NCI-H2081 treated with DMSO at 0.1 percent for 48 hours (cell line): ENCODE results near the gene HARS1.
"Not testable (repeated sequence)": the region's sequence is repeated elsewhere in the genome, so short reads cannot be mapped to it uniquely, and the experiment has no call there.

Experiments
- DNase-seq: peaks from one replicate; lab custom pipeline; 2025; lab: John Stamatoyannopoulos, UW

Gene HARS1

DNA sequence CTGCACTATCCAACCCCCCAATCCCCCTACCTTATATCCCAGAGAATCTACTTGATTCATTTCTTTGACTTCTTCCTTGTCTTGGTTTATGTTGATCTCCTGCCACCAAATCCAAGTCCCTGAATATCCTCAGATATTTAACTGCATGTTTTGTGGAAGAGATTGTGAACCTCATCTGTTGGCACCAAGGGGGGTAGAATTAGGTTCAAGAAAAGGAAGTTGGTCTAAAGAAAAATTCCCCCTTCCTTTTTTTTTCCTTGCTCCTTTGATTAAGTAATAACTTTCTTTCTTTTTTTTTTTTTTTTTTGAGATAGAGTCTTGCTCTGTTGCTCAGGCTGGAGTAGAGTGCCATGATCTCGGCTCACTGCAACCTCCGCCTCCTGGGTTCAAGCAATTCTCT lies 57.7 kb downstream of the HARS1 start:
- no peak for DNase-seq

DNA sequence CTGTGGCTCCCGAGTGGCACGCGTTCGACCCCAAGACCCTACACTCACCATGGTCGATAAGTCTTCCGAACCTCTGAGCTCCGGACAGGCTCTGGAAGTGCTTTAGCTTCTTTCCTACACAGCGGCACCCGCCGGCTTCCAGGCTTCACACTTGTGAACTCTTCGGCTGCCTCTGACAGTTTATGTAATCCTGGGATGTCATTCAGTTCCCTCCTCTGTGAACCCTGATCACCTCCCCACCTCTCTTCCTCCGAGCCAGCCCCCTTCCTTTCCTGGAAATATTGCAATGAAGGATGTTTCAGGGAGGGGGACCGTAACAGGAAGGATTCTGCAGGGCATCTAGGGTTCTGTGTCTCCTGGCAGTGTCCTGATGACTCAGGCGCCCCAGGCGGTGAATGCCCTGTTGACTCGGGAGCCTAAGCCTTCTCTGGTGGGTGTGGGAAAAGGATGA lies 58.1 kb downstream of the HARS1 start, which contains the start of gene CD14:
CD14 (minus strand) TSS at position 155 of the 451 bp plus-strand sequence; CDS start at position 51, 104 bp downstream.
- DNase-seq, result no peak

DNA sequence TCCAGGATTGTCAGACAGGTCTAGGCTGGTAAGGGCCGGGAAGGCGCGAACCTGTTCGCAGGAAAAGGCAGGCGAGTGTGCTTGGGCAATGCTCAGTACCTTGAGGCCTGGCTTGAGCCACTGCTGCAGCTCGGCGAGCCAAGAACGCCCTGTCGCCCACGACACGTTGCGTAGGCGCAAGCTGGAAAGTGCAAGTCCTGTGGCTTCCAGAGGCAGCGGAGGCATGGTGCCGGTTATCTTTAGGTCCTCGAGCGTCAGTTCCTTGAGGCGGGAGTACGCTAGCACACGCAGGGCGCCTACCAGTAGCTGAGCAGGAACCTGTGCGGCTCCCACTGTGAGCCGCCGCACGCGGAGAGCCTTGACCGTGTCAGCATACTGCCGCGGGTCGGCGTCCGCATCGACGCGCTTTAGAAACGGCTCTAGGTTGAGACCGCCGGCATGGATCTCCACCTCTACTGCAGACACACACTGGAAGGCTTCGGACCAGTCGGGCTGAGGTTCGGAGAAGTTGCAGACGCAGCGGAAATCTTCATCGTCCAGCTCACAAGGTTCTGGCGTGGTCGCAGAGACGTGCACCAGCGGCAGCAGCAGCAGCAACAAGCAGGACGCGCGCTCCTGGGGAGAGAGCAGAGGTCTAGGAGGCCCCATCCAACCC lies 58.7 kb downstream of the HARS1 start:
- no peak for DNase-seq

DNA sequence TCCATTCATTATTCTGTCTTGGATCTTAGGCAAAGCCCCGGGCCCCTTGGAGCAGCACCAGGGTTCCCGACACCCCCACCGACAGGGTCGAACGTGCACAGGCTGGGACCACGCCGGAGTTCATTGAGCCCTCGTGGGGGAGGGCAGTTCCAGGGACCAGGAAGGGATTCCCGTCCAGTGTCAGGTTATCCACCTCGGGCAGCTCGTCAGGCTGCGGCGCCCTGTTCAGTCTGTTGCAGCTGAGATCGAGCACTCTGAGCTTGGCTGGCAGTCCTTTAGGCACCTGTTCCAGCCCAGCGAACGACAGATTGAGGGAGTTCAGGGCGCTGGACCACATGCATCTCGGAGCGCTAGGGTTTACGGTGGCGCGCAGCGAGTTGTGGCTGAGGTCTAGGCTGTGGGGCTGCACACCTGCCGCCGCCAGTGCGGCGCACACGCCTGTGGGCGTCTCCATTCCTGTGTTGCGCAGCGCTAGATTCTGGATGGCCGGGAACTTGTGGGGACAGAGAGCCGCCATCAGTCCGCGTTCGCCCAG lies 59.3 kb downstream of the HARS1 start:
- DNase-seq, result no peak

DNA sequence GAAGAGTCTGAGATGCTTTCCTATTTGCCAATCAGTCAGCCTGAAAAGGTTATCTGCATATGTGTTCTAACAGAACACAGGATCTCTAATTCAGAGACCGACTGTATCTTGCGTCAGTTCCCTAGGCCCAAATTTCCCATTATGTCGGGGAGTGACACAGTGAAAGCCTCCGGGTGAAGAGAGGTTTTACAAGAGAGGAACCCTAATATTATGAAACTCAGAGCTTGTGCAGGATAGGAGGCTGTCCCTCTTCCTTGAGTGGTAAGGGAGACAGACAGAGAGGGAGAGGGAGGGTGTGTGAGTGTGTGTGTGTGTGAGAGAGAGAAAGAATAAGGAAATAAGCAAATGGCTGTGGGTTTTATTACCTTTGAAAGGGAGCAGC lies 60.1 kb downstream of the HARS1 start:
- DNase-seq, result no peak

DNA sequence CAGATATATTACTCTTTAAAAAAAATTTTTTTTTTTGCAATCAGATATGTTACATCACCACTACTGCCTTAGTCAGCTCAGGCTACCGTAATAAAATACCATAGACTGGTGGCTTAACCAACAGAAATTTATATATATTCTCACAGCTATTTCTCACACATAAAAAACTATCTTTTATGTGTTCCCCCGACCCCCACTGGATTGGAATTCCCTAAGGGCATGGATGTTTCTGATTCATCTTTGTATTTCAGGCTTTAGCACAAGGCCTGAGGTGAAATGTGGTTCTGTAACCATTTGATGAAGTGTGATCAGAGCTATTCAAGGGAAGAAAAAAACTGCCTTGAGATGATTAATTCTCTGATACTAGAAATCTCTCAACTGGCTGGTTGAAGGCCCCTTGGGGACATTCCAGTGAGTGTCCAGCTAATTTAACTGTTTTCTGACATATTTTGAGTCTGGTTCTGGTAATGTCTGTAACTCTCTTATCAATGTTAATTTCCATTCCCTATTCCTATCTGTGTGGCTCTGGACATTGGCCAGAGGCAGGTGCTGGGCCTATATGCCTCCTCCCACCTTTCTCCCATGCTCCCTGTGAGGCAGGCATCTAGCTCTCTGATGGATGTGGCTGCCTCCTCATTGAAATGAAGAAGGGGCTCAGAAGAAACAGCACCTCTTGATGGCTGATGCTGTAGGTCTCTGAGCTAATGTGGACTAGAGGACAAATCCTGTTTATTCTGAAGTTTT lies 60.7 kb downstream of the HARS1 start:
- DNase-seq, result no peak

DNA sequence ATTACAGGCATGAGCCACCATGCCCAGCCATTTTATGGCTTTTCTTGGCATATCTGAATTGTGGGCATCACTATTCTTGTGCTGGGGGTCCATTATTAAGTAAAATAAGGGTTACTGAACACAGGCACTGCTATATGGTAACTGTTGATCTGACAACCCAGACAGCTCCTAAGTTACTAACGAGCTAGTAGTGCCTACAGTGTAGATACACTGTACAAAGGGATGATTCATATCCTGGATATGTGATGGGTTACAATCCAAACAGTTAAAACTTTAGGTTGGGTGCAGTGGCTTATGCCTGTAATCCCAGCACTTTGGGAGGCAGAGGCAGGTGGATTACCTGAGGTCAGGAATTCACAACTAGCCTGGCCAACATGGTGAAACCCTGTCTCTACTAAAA lies 62.5 kb downstream of the HARS1 start:
- DNase-seq, result no peak

DNA sequence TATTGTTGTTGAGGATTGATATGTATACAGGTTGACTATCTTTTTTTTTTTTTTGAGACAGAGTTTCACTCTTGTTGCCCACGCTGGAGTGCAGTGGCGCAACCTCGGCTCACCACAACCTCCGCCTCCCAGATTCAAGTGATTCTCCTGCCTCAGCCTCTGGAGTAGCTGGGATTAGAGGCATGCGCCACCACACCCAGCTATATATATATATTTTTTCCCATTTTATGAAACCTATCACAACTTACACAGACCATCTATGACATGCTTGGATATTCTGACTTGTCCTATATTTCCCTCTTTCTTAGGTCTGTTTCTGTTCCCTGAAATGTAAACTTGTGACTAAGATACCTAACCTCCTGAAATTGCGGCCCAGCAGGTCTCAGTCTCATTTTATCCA lies 63.2 kb downstream of the HARS1 start:
- DNase-seq, result no peak

DNA sequence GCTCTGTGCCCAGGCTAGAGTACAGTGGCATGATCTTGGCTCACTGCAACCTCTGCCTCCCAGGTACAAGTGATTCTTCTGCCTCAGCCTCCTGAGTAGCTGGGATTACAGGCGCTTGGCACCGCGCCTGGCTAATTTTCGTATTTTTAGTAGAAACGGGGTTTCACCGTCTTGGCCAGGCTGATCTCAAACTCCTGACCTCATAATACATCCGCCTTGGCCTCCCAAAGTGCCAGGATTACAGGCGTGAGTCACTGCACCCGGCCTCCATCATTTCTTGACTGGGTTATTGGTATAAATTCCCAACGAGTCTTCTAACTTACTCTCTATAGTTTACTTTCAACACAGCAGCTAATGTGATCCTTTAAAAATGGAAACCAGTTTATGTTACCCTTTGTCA lies 66.3 kb downstream of the HARS1 start:
- not testable (repeated sequence) for DNase-seq
